Ishikawa (cell line): ENCODE measurements around the gene ASPG.

Experiments used
- CEBPB ChIP-seq: IDR thresholded peaks from 2 replicates; pipeline ENCODE4 v1.6.1; 2012
- CREB1 ChIP-seq: IDR thresholded peaks from 2 replicates; pipeline ENCODE4 v1.6.1; 2012; ENCODE audit warnings: low read depth
- EGR1 ChIP-seq: IDR thresholded peaks from 2 replicates; pipeline ENCODE4 v1.6.1; 2012
- EP300 ChIP-seq: IDR thresholded peaks from 2 replicates; pipeline ENCODE4 v1.6.1; 2012; ENCODE audit warnings: borderline replicate concordance
- FOXM1 ChIP-seq: IDR thresholded peaks from 2 replicates; pipeline ENCODE4 v1.6.1; 2012; ENCODE audit warnings: low read depth, borderline replicate concordance
- MAX ChIP-seq: IDR thresholded peaks from 2 replicates; pipeline ENCODE4 v1.6.1; 2012
- NFIC ChIP-seq: IDR thresholded peaks from 2 replicates; pipeline ENCODE4 v1.6.1; 2012
- RAD21 ChIP-seq: IDR thresholded peaks from 2 replicates; pipeline ENCODE4 v1.6.1; 2012; ENCODE audit warnings: low read depth
- REST ChIP-seq: IDR thresholded peaks from 2 replicates; pipeline ENCODE4 v1.6.1; 2012; ENCODE audit warnings: low read depth, mild to moderate bottlenecking
- TAF1 ChIP-seq: IDR thresholded peaks from 2 replicates; pipeline ENCODE4 v1.6.1; 2012; ENCODE audit warnings: low read depth, mild to moderate bottlenecking
- TCF12 ChIP-seq: IDR thresholded peaks from 2 replicates; pipeline ENCODE4 v1.6.1; 2012; ENCODE audit warnings: low read depth
- TEAD4 ChIP-seq: IDR thresholded peaks from 2 replicates; pipeline ENCODE4 v1.6.1; 2012
- USF1 ChIP-seq: IDR thresholded peaks from 2 replicates; pipeline ENCODE4 v1.6.1; 2012
- YY1 ChIP-seq: IDR thresholded peaks from 2 replicates; pipeline ENCODE4 v1.6.1; 2012; ENCODE audit warnings: low read depth
- ZBTB7A ChIP-seq: IDR thresholded peaks from 2 replicates; pipeline ENCODE4 v1.6.1; 2012; ENCODE audit warnings: low read depth

The ASPG gene

GRCh38 chr14:104162495-104162894, 77.0 kb downstream of the ASPG start:
- TF ChIP-seq EP300 (no peak), CREB1 (no peak), TEAD4 (no peak), TCF12 (no peak), ZBTB7A (no peak), RAD21 (no peak), FOXM1 (no peak), YY1 (no peak), USF1 (no peak), REST (no peak), NFIC (no peak), EGR1 (no peak), TAF1 (no peak), MAX (no peak), CEBPB (no peak)

GRCh38 chr14:104163541-104163940, 78.0 kb downstream of the ASPG start:
- TF ChIP-seq REST (no peak), EGR1 (no peak), RAD21 (no peak), USF1 (no peak), FOXM1 (no peak), MAX (no peak), ZBTB7A (no peak), TCF12 (no peak)

GRCh38 chr14:104164041-104164440, 78.5 kb downstream of the ASPG start:
- no peak for TF ChIP-seq EGR1
- no peak for TF ChIP-seq FOXM1
- no peak for TF ChIP-seq TAF1
- no peak for TF ChIP-seq YY1
- no peak for TF ChIP-seq MAX
- TF ChIP-seq RAD21: no peak
- no peak for TF ChIP-seq TCF12
- no peak for TF ChIP-seq ZBTB7A
- TF ChIP-seq TEAD4: no peak
- no peak for TF ChIP-seq NFIC
- no peak for TF ChIP-seq EP300
- TF ChIP-seq USF1: no peak
- no peak for TF ChIP-seq REST
- no peak for TF ChIP-seq CEBPB
- no peak for TF ChIP-seq CREB1

GRCh38 chr14:104164512-104164911, 79.0 kb downstream of the ASPG start:
- no peak for TF ChIP-seq NFIC
